Esophagus squamous epithelium (tissue), 5 donors: ENCODE data around the gene KLHL29. TPM values are rescaled to one million over a fixed set of nuclear protein-coding genes. Genes with fewer than 3 reads are reported as not detected.

Source experiments
- DNase-seq: peaks from one replicate; lab custom pipeline; 2025; lab: John Stamatoyannopoulos, UW
- H3K27ac ChIP-seq, 4 donors: fragments of 200-600 bp; sonication (generic); one replicate each; pipeline ENCODE4 v1.5.1; 2016 to 2019; ENCODE audit warnings: mild to moderate bottlenecking in 1 of 4
- H3K27me3 ChIP-seq, 4 donors: fragments of 200-600 bp; sonication (generic); 1 replicate in 3 of 4; 2 replicates in 1 of 4; pipeline versions ENCODE4 v1.5.1 to v1.6.0; 2017 to 2021; ENCODE audit warnings: antibody characterized with exemption in 1 of 4
- H3K36me3 ChIP-seq, 3 donors: fragments of 200-600 bp; sonication (generic); one replicate each; pipeline ENCODE4 v1.5.1; 2016 to 2019
- H3K4me1 ChIP-seq, 3 donors: fragments of 200-600 bp; sonication (generic); one replicate each; pipeline ENCODE4 v1.5.1; 2017 to 2019
- H3K4me3 ChIP-seq, 4 donors: fragments of 200-600 bp; sonication (generic); 1 replicate in 3 of 4; 2 replicates in 1 of 4; pipeline ENCODE4 v1.5.1; 2016 to 2019; ENCODE audit warnings: mild to moderate bottlenecking in 2 of 4, moderate library complexity in 1 of 4
- H3K9me3 ChIP-seq, 3 donors: fragments of 200-600 bp; sonication (generic); one replicate each; pipeline ENCODE4 v1.5.1; 2016 to 2019
- CTCF ChIP-seq, 6 experiments: fragments of 450-650 bp in 4 of 6; fragments of 200-600 bp in 2 of 6; sonication (generic) in 2 of 6; IDR thresholded peaks; one replicate each; pipeline ENCODE4 v1.5.1; 2016 to 2019; ENCODE audit warnings: antibody characterized with exemption in 6 of 6, mild to moderate bottlenecking in 4 of 6, moderate library complexity in 4 of 6
- POLR2A ChIP-seq, 4 donors: fragments of 450-650 bp; IDR thresholded peaks; one replicate each; pipeline ENCODE4 v1.6.1; 2017; ENCODE audit warnings: antibody characterized with exemption in 4 of 4, mild to moderate bottlenecking in 4 of 4, moderate library complexity in 3 of 4
- WGBS, 2 donors: methylation state at CpG; one replicate each; pipeline ENCODE4 v1.1.5; 2018; 5-methylcytosine and 5-hydroxymethylcytosine counted together
- intact Hi-C: fragments of 100-400 bp; cut with DNase I; formaldehyde crosslinking; loops from one replicate; pipeline ENCODE4 v1.15.0; 2022
- total RNA-seq, 4 donors: library from RNA; depleted of rRNA; stranded (reverse); fragments of >200 nt; gene quantifications; one replicate each; pipeline ENCODE4 v1.1.0, GENCODE V29; 2016
- donor health status: DM: yes; HTN: yes; CAD: no.

The KLHL29 gene
- total RNA-seq, 4 donors from 2014 or later, result 3.4 to 11.8 (median 5.9) TPM

DNA sequence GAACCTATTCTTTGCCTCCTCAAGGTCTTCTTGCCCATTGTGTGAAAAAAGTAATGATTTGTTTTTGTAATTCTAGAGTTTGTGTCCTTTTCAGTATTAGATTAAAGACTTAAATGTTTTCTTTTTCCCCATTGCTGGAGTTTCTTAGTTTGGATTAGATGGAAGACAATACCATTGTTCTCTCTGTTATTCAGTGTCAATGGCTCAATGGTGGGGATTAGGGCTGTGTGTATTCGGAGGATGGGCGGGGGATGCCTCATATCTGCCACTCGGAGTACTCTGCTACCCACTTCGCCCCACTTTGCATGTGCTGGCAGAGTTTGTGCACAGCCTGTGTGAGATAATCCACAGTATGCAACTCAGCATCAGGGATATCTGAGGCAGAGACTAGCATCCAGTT, 90.1 kb downstream of the KLHL29 start:
- intact Hi-C loops, result no loop called here

GRCh38 chr2:23475473-23475872, 90.5 kb downstream of the KLHL29 start:
- intact Hi-C loops, result no loop called here
- DNase-seq, result no peak
- H3K9me3 ChIP-seq, result no peaks in the 10 kb centered on the region
- no peak for TF ChIP-seq POLR2A (IDR thresholded peaks at IDR 0.05)
- no peak for TF ChIP-seq CTCF (IDR thresholded peaks at IDR 0.05)
- no peaks in the 10 kb centered on the region for H3K36me3 ChIP-seq
- no peak overlapping the region for H3K27ac ChIP-seq
- whole genome bisulfite sequencing, 2 donors, result 79 to 92% methylated on average over 8 to 11 of the region's 11 CpGs
- no peaks in the 10 kb centered on the region for H3K27me3 ChIP-seq
- H3K4me3 ChIP-seq, result no peak overlapping the region
- H3K4me1 ChIP-seq, result peaks cover 0 to under 1% (median 0%) of the 10 kb centered on the region in 3 donors

More for the DNA sequence above, 90.1 kb downstream of the KLHL29 start:
- H3K4me1 ChIP-seq, result no peaks in the 10 kb centered on the region
- WGBS, 2 donors, result 71 to 89% methylated on average over 2 to 4 of the region's 4 CpGs
- no peak overlapping the region for H3K4me3 ChIP-seq
- no peaks in the 10 kb centered on the region for H3K27me3 ChIP-seq
- TF ChIP-seq CTCF (IDR thresholded peaks at IDR 0.05) (no peak), POLR2A (IDR thresholded peaks at IDR 0.05) (no peak)
- H3K36me3 ChIP-seq, result no peaks in the 10 kb centered on the region
- no peak overlapping the region for H3K27ac ChIP-seq
- H3K9me3 ChIP-seq, result no peaks in the 10 kb centered on the region
- no peak for DNase-seq

DNA sequence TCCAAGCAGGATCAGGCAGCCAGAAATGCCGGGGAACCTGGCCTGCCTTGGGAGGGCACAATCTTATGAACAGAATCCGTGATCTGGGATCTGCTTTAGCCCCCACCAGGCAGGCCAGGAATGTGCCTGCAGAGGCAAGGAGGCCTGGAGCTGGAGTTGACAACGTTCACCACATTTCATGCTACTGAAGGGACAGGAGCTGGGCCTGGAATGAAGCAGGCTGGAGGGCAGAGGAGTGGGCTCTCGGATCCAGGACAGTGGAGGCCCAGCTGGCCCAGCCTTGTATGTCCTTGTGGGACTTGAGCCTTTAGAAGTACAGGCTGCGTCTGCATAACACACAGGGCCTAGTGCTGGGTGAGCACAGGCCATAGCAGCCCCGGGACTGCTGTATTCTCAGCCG, 91.8 kb downstream of the KLHL29 start:
- Histone ChIP-seq H3K27me3 (no peaks in the 10 kb centered on the region), H3K36me3 (no peaks in the 10 kb centered on the region), H3K4me3 (no peak overlapping the region), H3K4me1 (peaks cover 0 to 12% (median 7%) of the 10 kb centered on the region in 3 donors), H3K9me3 (no peaks in the 10 kb centered on the region), H3K27ac (no peak overlapping the region)
- intact Hi-C loops, result no loop called here
- DNase-seq, result no peak
- TF ChIP-seq CTCF (IDR thresholded peaks at IDR 0.05) (no peak), POLR2A (IDR thresholded peaks at IDR 0.05) (no peak)
- WGBS, 2 donors, result 76 to 77% methylated on average over 4 to 5 of the region's 7 CpGs

- H3K4me3 ChIP-seq, result no peak overlapping the region
- TF ChIP-seq CTCF (IDR thresholded peaks at IDR 0.05), result no peak
- no peak for TF ChIP-seq POLR2A (IDR thresholded peaks at IDR 0.05)
- no peaks in the 10 kb centered on the region for H3K27me3 ChIP-seq
- H3K4me1 ChIP-seq, result peaks cover 0 to 12% (median 7%) of the 10 kb centered on the region in 3 donors
- DNase-seq, result no peak
- H3K36me3 ChIP-seq, result no peaks in the 10 kb centered on the region
- no peaks in the 10 kb centered on the region for H3K9me3 ChIP-seq
- no CpG with 5 or more reads among the region's 11 CpGs for WGBS, 2 donors
- intact Hi-C loops, result no loop called here
- no peak overlapping the region for H3K27ac ChIP-seq
Measured at GRCh38 chr2:23477392-23477791, 92.4 kb downstream of the KLHL29 start.

DNA sequence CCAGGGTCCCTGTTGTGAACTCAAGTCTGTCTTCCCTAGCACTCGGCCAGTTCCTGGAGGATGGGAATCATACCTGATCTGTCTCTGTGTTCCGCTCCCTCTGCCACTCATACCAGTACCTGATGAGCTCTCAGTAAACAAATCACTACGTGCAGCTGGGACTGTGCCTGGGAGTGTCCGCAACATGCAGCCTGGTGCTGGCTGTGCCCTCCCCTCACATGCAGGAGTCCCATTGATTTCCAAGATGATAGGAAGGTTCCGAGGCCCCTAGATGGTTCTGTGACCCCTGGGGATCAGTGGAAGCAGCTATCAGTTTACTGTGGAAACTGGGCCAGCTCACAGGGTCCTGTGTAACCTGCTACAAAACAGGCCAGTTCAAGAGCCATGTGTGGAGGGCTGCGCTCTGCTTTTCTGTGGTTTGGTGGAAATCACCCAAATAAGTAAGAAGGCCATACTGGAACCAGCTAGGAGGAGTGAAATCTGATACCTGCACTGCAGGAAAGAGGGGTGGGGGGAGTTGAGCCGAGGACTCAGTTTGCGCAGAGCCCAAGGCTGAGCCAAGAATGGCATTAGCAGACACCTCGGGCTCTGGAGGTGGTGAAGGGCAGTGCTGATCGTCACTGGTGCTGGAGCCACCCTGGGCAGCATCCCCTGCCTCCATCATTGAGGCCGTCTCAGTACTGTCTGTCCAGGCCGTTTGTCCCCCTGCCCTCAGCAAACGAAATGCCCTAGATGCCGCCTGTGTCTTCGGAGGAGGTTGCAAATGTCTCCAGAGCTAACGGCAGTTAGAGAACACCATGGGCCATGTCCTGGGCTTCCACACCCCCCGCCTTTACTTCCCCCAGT, 93.3 kb downstream of the KLHL29 start:
- H3K9me3 ChIP-seq, result no peaks in the 10 kb centered on the region
- H3K27me3 ChIP-seq, result no peaks in the 10 kb centered on the region
- no peak overlapping the region for H3K4me3 ChIP-seq
- no peaks in the 10 kb centered on the region for H3K36me3 ChIP-seq
- 75 to 82% methylated on average over 8 to 15 of the region's 17 CpGs for WGBS, 2 donors
- H3K27ac ChIP-seq, result no peak overlapping the region
- DNase-seq, result no peak
- peaks cover 0 to 12% (median 7%) of the 10 kb centered on the region in 3 donors for H3K4me1 ChIP-seq
- no peak for TF ChIP-seq CTCF (IDR thresholded peaks at IDR 0.05)
- TF ChIP-seq POLR2A (IDR thresholded peaks at IDR 0.05), result no peak
- intact Hi-C loops, result no loop called here
